Dermis microvascular lymphatic vessel endothelial cell (primary cell): ENCODE results near the gene CFAP61. TPM values are rescaled to one million over a fixed set of nuclear protein-coding genes. Genes with fewer than 3 reads are reported as not detected.

Source experiments
- DNase-seq, 2 donors: peaks; one replicate each; pipeline versions ENCODE4 v3.0.0 to v3.0.0-alpha.2; 2010; ENCODE audit warnings: low read depth in 2 of 2
- total RNA-seq: library from RNA; depleted of rRNA; stranded (reverse); fragments of >200 nt; gene quantifications from 2 replicates; pipeline ENCODE4 v1.2.1, GENCODE V29; 2014

CFAP61 gene
- total RNA-seq, 1 donor from 2014 or later: not detected

- no peak for DNase-seq
Observed at GRCh38 chr20:20363799-20364592, 311.7 kb downstream of the CFAP61 start.

- no peak for DNase-seq
Observed at GRCh38 chr20:20364593-20365479, 312.5 kb downstream of the CFAP61 start.

GRCh38 chr20:20365480-20366161 is 313.3 kb downstream of the CFAP61 start:
- no peak for DNase-seq

- DNase-seq: no peak
Observed at GRCh38 chr20:20366551-20366875, 314.2 kb downstream of the CFAP61 start.

- DNase-seq: no peak
Observed at GRCh38 chr20:20366876-20367574, 314.7 kb downstream of the CFAP61 start.

- no peak for DNase-seq
Observed at GRCh38 chr20:20367575-20368417, 315.5 kb downstream of the CFAP61 start, which contains the start of gene INSM1. TSS of gene INSM1 (plus strand) at chr20:20368104. CDS start at chr20:20368268, 164 bp downstream.

- no peak for DNase-seq
Observed at GRCh38 chr20:20368418-20369249, 316.3 kb downstream of the CFAP61 start.

- no peak for DNase-seq
Observed at GRCh38 chr20:20369250-20370093, 317.1 kb downstream of the CFAP61 start.

- no peak for DNase-seq
Observed at GRCh38 chr20:20370094-20370575, 317.8 kb downstream of the CFAP61 start.

GRCh38 chr20:20371083-20371482 is 318.8 kb downstream of the CFAP61 start:
- no peak for DNase-seq

- no peak for DNase-seq
Observed at GRCh38 chr20:20371681-20372080, 319.3 kb downstream of the CFAP61 start.

GRCh38 chr20:20373091-20373571 is 320.8 kb downstream of the CFAP61 start:
- no peak for DNase-seq

- no peak for DNase-seq
Observed at GRCh38 chr20:20375862-20376261, 323.5 kb downstream of the CFAP61 start.

- DNase-seq: no peak
Observed at GRCh38 chr20:20386192-20386591, 333.9 kb downstream of the CFAP61 start.

- DNase-seq: no peak
Observed at GRCh38 chr20:20390393-20390792, 338.1 kb downstream of the CFAP61 start.

GRCh38 chr20:20391115-20391514 is 338.8 kb downstream of the CFAP61 start:
- no peak for DNase-seq

GRCh38 chr20:20391766-20392165 is 339.4 kb downstream of the CFAP61 start:
- no peak for DNase-seq
